Measurements from ENCODE around the gene DOK5. TPM values are rescaled to one million over a fixed set of nuclear protein-coding genes. Genes with fewer than 3 reads are reported as not detected.

The DOK5 gene
- total and polyA plus RNA-seq, 2 of the 8 experiments (the other 6 are each of a cell fraction or from before 2014, with no cell fraction given): 8.9 to 15.0 TPM

- Histone ChIP-seq H2BK20ac (ENCODE audit: low read length) (peak overlapping the region; percentile 53; the same call in 1 of the 2 replicates), H4K20me1 (replicated peaks in 1 of 2; ENCODE audit: control insufficient read depth in 1 of 2, insufficient read depth in 2 of 2, low read length in 2 of 2) (no peaks in the 10 kb centered on the region), H3K4me3 (ENCODE audit: extremely low read depth in 1 of 4, insufficient read depth in 2 of 4, low read depth in 3 of 4, low read length in 4 of 4) (no peak overlapping the region), H3K79me2 (ENCODE audit: control insufficient read depth in 1 of 2, insufficient read depth in 2 of 2, low read length in 2 of 2) (peaks cover 0 to 9% of the 10 kb centered on the region in 2 experiments; a peak in 1 of 4 replicates), H3K23me2 (ENCODE audit: low read depth, low read length) (peaks cover 10% of the 10 kb centered on the region), H4K5ac (ENCODE audit: insufficient read length, low read depth, low read length) (no peak overlapping the region), H3K23ac (ENCODE audit: insufficient read length) (no peak overlapping the region), H4K91ac (replicated peaks; ENCODE audit: insufficient read length, low read length) (no peak overlapping the region), H3K18ac (ENCODE audit: extremely low read depth, low read length) (no peak overlapping the region), H3K79me1 (ENCODE audit: low read depth, low read length) (no peaks in the 10 kb centered on the region), H3K14ac (ENCODE audit: insufficient read length) (no peak overlapping the region), H3K9me3 (ENCODE audit: insufficient read depth in 2 of 2, low read depth in 1 of 2, low read length in 1 of 2) (no peaks in the 10 kb centered on the region), H2BK15ac (ENCODE audit: low read length) (no peak overlapping the region), H3K4me1 (replicated peaks in 1 of 4; ENCODE audit: control insufficient read depth in 3 of 4, insufficient read depth in 4 of 4, low read length in 3 of 4) (peaks cover 5 to 19% (median 7%) of the 10 kb centered on the region in 4 experiments; a peak in 5 of 7 replicates), H2AK5ac (ENCODE audit: low read depth, low read length) (no peak overlapping the region; the same call in 1 of the 2 replicates), H3K27ac (ENCODE audit: low read depth, low read length) (no peak overlapping the region), H3K27me3 (replicated peaks in 1 of 4; ENCODE audit: control insufficient read depth in 3 of 4, extremely low read depth in 1 of 4, insufficient read depth in 3 of 4, low read length in 3 of 4) (no peaks in the 10 kb centered on the region; a peak in 2 of 7 replicates), H3K56ac (replicated peaks; ENCODE audit: insufficient read length, low read depth, low read length) (no peak overlapping the region), H3K4me2 (ENCODE audit: insufficient read depth in 1 of 2, low read depth in 2 of 2, low read length in 2 of 2) (peak overlapping the region; percentile 0 to 32; a peak in 1 of 4 replicates), H4K8ac (ENCODE audit: extremely low read depth, insufficient read depth, low read length) (no peak overlapping the region), H2BK12ac (ENCODE audit: low read depth, low read length) (no peak overlapping the region), H3K4ac (replicated peaks; ENCODE audit: insufficient read length, low read depth, low read length) (no peak overlapping the region), H2AFZ (ENCODE audit: low read length) (no peak overlapping the region), H3K9ac (replicated peaks in 1 of 4; ENCODE audit: extremely low read depth in 1 of 4, low read depth in 3 of 4, low read length in 3 of 4) (no peak overlapping the region), H2BK5ac (ENCODE audit: low read depth, low read length) (peak overlapping the region; percentile 37; the same call in 1 of the 2 replicates), H2BK120ac (replicated peaks; ENCODE audit: low read depth, low read length) (no peak overlapping the region), H3K36me3 (ENCODE audit: control insufficient read depth in 2 of 4, insufficient read depth in 4 of 4, low read length in 3 of 4) (no peaks in the 10 kb centered on the region)
- POLR2A ChIA-PET (ENCODE audit: partially characterized antibody): no interaction called here
- FAIRE-seq (peak; percentile 36), DNase-seq (ENCODE audit: low read depth in 1 of 2, low spot score in 2 of 2) (no peak)
- WGBS, 2 experiments (ENCODE audit: extremely low coverage in 1 of 2, insufficient coverage in 1 of 2, insufficient read length in 1 of 2, insufficient replicate concordance in 2 of 2, low coverage in 1 of 2, low lambda C conversion rate in 2 of 2, missing lambda C conversion rate in 1 of 2): 59% methylated on average over 9 of the region's 9 CpGs; no CpG with 5 or more reads in 1 of the 2 experiments
- CTCF ChIA-PET (ENCODE audit: partially characterized antibody): interaction anchor here (0.5 to 1.9 kb wide), 7 partner anchors 9 to 180 kb away, joined by 3 to 7 read pairs (median 3); no protein-coding TSS in a partner anchor
- TF ChIP-seq SAP30 (IDR thresholded peaks at IDR 0.05; ENCODE audit: insufficient read depth, insufficient replicate concordance, low read length): no peak
- TF ChIP-seq KDM5A (IDR thresholded peaks at IDR 0.05; ENCODE audit: low read length): no peak
- no peak for TF ChIP-seq HDAC6 (IDR thresholded peaks at IDR 0.05; ENCODE audit: low read depth, low read length)
- TF ChIP-seq CHD2 (IDR thresholded peaks at IDR 0.05; ENCODE audit: low read length): no peak
- no peak for TF ChIP-seq SIN3A (conservative IDR thresholded peaks at IDR 0.05 in 1 of 2, IDR thresholded peaks at IDR 0.05 in 1 of 2; ENCODE audit: low read depth in 1 of 2, low read length in 2 of 2)
- no peak for TF ChIP-seq JUN (IDR thresholded peaks at IDR 0.05; ENCODE audit: low read depth, low read length)
- TF ChIP-seq SIX5 (IDR thresholded peaks at IDR 0.05; ENCODE audit: low read depth, low read length): no peak
- no peak for TF ChIP-seq RXRA (IDR thresholded peaks at IDR 0.05; ENCODE audit: insufficient read depth, low read depth, low read length)
- no peak for TF ChIP-seq POLR2A (IDR thresholded peaks at IDR 0.05; ENCODE audit: control extremely low read depth in 1 of 2, low read depth in 2 of 2, low read length in 2 of 2)
- 0 out of 4 replicates have a peak, but pooled peaks of 1 of the 2 experiments have one; percentile 37 for TF ChIP-seq HDAC2 (IDR thresholded peaks at IDR 0.05; ENCODE audit: borderline replicate concordance in 1 of 2, low read depth in 2 of 2, low read length in 2 of 2)
- TF ChIP-seq TCF12 (IDR thresholded peaks at IDR 0.05; ENCODE audit: low read depth, low read length): no peak
Observed at GRCh38 chr20:54479138-54479906, 3.9 kb downstream of the DOK5 start.
